Fibroblast of lung (primary cell): ENCODE measurements around the gene CMIP.

Source experiments
- EZH2 ChIP-seq: IDR thresholded peaks from 2 replicates; pipeline ENCODE4 v1.5.1; 2012; ENCODE audit warnings: low read length, control low read depth, mild to moderate bottlenecking; ENCODE audit errors: missing control alignments
- TF ChIP-seq, protein P1 (sequence below), 2 donors: IDR thresholded peaks in 1 of 2; conservative IDR thresholded peaks in 1 of 2; 1 replicate in 1 of 2; 2 replicates in 1 of 2; pipeline ENCODE4 v1.5.1; 2011 to 2012; ENCODE audit warnings: low read length in 2 of 2, control low read depth in 1 of 2, inconsistent platforms in 1 of 2, low read depth in 1 of 2, mild to moderate bottlenecking in 1 of 2

DNA sequence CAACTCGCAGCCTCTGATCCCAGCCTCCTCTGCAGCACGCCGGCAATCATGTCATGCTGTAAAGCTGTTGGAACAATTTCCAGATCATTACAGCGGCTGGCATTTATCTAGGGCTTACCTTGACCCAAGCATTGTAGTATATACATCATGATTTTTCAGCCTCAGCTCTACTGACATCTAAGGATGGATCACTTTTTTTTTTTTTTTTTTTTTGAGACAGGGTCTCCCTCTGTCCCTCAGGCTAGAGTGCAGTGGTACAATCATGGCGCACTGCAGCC, 103.3 kb downstream of the CMIP start:
- TF ChIP-seq, protein P1, sequence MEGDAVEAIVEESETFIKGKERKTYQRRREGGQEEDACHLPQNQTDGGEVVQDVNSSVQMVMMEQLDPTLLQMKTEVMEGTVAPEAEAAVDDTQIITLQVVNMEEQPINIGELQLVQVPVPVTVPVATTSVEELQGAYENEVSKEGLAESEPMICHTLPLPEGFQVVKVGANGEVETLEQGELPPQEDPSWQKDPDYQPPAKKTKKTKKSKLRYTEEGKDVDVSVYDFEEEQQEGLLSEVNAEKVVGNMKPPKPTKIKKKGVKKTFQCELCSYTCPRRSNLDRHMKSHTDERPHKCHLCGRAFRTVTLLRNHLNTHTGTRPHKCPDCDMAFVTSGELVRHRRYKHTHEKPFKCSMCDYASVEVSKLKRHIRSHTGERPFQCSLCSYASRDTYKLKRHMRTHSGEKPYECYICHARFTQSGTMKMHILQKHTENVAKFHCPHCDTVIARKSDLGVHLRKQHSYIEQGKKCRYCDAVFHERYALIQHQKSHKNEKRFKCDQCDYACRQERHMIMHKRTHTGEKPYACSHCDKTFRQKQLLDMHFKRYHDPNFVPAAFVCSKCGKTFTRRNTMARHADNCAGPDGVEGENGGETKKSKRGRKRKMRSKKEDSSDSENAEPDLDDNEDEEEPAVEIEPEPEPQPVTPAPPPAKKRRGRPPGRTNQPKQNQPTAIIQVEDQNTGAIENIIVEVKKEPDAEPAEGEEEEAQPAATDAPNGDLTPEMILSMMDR (conservative IDR thresholded peaks at IDR 0.05 in 1 of 2, IDR thresholded peaks at IDR 0.05 in 1 of 2; ENCODE audit: low read depth in 1 of 2, low read length in 2 of 2) = no peak
- TF ChIP-seq EZH2 = no peak
